HG03558 (cell line): ENCODE data around the gene BAD.
"Not testable (repeated sequence)": the region's sequence is repeated elsewhere in the genome, so short reads cannot be mapped to it uniquely, and the experiment has no call there.

Experiments
- ATAC-seq: cut with Tn5 transposase; IDR thresholded peaks from one replicate; pipeline ENCODE4 v1.9.1; 2021; ENCODE audit warnings: moderate number of reproducible peaks; ENCODE audit not compliant: unreplicated experiment; ENCODE audit errors: extremely low read depth

Gene BAD

DNA sequence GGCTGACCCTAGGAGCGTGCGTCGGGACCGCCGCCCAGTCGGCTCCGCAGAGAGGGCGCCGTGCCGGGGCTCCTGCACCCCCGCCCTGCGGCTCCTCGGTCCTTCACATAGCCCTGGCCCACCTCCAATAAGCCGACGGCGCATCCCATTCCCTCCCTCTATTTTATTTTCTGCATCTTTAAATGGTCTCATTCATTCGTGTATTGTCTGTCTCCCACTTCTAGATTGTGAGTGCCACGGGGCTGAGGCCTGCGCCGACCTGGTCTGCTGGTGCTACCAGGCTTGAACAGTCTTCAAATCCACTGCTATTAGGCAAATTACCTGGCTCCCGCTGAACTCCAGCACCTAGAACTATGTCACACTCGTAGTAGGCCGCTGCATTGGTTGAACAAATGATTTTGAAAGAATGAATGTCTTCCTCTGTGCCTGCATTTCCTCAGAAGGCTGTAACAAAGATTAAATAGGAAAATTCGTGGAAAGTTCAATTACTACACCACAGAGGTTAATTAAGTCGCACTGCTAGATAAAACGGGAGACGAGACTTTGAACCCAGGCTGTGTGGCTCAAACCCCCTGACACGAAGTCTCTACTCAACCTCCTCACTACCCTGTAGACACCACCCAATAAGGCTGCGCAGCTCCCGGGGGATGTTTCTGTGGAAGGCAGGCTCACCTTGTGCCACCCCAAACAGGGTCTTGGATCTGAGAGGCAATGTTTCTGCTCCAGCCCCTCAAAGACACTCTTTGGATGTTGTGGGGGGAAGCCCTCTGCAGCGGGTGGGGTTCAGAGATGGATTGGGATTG, 36.5 kb downstream of the BAD start:
- no peak for ATAC-seq

DNA sequence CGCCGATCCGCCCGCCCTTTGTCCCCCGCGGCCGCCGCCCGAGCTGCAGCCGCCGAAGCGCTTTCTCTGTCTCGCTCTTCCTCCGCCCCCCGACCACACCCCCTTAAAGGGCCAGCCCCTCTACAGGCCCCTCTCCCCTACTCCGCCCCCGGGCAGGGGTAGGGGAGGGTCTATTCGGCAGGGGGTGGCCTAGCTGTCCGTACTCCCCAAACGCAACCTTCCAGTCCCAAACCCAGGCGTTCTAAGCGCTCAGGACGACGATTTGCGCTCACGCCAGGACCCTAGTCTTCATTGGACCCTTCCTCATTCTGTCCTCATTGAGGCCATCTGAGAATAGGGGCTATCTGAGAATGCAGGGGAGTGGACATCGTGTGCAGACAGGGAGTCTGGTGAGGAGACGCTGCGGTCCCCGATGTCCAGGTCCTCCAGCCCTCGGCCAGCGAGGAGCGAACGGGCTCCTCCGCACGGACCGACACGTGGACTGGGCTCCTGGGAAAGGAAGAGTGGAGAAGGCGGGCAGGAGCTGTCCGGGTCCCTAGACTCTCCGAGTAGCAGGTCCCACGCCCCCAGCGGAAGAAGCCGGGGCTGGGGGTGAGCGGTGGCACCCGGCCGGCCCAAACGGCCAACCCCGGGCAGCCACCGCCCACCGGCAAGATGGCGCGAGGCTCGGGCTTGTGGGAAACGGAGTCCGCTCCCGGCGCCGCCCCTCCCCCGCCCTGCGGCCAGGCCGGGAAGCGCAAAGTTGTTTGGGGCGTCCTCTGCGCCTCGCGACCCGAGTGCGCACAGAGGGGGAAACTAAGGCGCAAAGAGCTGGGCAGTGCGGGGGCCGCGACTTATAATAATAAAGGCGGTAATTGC, 37.4 kb downstream of the BAD start, which contains the start of gene PPP1R14B:
Gene PPP1R14B, minus strand, starts transcription at position 73 of the 858 bp plus-strand sequence. CDS start 270 bp downstream, outside the sequence.
- no peak for ATAC-seq

DNA sequence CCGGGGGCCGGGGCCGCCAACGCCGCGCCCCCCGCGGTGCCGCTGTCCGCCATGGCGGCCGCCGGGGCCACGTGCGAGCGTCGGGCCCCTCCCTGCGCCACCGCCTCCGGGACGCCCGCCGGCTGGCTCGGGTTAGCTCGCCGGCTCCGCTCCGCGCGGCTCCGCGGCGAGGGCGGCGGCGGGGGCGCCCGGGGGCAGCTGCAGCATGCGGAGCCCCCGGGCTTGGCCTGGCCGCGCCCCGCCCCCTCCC, 37.9 kb downstream of the BAD start:
- not testable (repeated sequence) for ATAC-seq

DNA sequence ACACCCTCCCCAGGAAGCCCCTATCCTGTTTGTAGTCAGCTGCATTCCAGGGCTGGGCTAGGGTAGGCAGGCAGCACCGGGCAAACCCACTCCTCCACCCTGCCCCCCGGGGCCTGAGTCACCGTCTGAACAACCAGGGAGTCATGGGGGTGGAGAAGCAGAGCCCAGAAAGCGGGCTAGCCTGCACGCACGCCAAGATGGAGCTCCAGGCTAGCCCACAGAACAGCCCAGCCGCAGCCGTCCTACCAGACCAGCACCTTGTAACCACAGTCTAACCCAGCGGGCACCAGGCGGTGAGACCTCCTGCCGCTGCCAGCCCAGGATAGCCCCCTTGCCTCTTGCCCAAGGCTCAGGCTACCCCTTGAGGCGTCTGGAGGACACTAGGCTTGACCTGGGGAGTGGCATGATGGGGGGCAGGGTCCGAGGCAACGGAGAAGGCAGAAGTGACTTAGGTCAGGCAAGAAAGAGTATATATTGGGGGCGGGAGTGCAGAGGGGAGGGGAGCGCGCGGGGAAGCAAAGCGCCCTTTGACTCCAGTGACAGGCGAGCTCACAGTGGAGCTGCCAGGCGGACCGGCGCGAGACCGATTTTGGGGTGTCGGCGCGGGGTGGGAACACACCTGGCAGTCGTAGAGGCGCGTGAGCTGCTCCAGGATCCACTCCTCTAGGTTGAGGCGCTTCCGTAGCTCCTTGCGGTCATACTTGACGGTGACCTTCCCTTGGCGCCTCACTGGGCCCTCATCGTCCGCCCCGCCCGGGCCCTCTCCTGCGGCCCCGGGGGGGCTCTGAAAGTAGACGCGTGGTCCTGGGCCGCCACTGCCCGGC, 38.5 kb downstream of the BAD start:
- no peak for ATAC-seq

DNA sequence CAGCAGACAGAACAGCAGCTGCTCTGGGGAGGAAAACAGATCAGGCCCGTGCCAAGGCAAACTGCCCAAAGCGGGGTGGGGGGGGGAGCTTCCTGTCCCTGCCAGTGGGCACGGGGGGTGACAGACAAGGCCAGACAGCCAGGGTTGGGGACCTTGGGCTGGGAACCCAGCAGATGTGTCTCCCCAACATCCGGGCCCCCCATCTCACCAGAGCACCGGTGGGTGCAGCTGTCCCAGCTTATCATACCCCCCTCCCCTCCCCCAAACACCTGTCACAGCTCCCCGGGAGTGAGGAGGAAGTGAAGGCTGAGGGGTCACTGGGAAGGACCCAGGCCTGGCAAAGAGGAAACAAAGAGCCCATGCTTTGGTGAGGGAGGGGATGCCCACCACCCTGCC, 39.1 kb downstream of the BAD start:
- ATAC-seq, result no peak

DNA sequence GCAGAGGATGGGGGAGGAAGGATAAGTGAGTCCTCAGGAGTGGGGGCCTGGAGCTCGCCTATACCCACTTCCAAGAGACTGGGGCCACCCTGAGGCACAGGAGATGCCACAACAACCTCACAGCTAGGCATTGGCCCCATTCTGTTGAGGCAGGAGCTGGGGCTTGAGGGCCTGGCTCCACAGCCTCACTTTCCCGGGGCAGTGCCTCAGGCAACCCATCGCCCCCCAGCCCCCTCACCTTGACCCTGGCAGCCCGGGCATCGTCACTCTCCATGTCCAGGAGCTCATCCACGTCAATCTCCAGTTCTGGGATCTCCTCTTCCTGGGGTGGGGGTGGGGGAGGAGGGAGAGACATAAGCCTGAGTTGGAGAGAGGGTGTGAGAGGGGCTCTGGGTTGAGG, 39.5 kb downstream of the BAD start:
- ATAC-seq, result no peak

DNA sequence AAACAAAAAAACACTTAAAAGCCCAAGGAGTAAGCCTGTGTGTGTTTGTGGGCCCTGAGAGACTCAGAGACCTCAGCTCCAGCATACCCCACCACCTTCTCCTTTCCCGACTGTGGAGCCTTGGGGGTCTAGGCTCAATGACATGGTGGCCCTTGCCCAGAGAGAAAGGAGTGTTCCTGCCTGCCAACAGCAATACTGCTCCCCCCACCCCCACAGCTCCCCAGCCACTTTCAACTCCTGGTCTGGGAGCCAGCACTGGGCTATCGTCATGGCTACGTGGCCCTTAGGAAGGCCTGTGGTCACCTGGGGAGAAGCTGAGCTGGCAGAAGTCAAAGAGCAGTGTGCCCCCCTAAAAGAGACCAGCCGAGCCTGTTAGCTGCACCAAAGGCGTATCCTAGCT, 40.4 kb downstream of the BAD start:
- ATAC-seq, result no peak

DNA sequence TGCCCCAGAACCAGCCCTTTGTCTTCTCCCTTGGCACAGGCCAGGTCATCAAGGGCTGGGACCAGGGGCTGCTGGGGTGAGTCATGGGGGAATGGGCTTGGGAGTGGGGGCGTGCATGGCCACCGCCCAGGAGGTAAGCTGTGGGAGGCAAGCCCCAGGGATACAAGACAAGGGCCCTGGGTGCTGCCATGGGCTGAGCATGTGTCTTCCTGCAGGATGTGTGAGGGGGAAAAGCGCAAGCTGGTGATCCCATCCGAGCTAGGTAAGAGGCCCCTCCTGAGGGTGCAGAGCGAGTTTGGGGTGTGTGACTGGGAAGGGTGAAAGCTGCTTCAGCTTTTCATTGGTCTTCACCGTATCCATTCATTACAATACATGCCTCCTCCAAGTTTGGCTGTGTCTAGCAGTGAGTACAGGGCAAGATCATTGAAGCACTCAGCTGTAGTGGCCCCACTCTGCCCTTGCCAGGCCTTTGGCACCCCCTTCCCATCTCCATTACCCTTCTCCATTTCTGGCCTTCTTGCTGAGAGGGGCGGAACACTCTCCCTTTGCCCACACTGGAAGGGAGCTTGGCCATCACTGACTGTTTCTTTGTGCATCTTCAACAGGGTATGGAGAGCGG, 41.1 kb downstream of the BAD start:
- ATAC-seq, result no peak

DNA sequence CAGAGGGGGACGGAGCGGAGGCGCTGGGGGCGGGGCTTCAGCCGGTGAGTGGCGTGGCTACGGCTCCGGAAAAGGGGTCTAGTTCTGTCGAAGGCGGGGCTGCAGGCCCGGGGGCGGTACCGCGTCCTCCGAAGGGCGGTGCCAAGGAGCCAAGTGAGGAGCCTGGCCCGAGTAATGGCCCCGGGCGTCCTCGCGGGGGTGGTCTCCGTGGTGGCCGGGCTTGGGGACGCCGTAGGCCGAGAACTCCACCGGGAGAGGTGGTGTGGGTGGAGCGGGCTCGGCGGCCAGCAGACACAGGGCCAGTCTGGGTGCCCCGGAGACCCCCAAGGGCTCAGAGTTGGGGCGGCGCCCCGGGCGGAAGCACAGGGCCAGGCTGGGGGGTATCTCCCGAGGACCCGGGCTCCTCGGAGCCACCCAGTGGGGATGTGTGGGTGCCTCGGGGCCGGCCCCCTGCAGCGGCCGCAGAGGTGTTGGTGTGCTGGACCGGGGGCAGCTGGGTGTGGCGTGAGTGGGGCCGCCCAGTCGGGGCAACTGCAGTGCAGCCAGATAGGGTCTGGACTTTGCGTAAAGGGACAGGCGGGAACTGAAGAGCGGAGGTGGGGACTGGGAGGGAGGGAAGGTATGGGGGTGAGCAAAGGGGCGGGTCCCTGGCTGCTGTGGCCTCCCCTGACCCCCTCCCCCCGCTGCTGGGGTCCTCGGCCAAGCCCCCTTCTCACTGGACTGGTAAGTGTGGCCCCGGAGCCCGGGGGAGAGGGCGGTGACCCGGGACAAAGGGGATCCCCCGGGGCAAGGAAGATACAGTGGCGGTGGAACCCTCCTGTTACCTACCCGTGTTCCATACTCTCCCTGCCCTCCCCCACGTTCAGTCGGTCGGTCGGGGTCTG, 42.7 kb downstream of the BAD start:
- no peak for ATAC-seq

DNA sequence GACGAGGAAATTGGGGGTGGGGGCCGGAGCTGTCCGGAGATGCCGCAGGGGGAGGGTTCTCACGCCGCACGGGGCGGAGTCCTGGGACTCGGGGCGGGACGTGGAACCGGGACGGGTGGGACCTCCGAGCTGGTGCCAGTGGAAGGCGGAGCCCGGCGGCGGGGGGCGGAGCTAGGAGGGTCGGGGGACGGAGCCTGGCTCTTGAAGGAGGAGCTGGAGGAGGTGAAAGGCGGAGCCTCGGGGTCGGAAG, 43.3 kb downstream of the BAD start:
- ATAC-seq, result peak; percentile 34

DNA sequence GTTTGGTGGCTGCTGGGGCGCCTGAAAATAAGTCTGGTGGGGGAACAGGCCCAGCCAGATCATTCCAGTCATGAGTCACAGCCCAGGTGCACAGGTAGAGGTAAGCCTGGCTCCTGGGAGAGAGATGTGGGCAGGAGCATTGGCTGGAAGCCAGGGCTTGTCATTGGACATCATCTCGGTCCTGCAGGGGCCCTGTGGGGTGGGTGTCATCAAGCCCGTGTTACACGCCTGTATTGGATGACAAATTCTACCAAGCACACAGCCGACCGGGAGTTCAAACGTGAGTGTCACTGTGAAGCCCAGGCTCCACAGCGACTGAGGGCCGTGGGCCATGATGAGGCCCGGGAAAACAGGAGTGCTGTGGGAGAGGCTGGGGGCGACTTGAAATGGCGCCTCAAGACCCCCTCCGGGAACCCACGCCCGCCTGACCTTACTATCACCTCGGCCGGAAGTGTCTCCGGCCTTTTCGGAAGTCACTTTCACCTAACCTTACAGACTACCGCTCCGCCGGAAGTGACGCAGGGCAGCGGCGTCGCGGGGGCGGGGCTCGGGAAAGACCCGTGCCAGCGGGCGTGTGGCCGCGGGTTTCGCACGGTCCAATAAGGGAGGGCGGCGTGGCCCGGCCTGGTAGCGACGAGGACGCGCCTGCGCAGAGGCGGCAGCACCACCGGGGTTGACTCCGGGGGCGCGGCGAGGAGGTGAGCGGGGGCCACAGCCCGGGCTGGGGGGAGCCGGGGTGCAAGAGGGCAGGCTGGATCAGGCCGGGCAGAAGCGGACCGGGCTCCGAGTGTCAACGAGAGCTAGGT, 43.8 kb downstream of the BAD start, which contains the start of gene FKBP2:
Gene FKBP2, plus strand, starts transcription at position 661 of the 806 bp plus-strand sequence. CDS start 1,293 bp downstream, outside the sequence.
- peak; percentile 28 for ATAC-seq

DNA sequence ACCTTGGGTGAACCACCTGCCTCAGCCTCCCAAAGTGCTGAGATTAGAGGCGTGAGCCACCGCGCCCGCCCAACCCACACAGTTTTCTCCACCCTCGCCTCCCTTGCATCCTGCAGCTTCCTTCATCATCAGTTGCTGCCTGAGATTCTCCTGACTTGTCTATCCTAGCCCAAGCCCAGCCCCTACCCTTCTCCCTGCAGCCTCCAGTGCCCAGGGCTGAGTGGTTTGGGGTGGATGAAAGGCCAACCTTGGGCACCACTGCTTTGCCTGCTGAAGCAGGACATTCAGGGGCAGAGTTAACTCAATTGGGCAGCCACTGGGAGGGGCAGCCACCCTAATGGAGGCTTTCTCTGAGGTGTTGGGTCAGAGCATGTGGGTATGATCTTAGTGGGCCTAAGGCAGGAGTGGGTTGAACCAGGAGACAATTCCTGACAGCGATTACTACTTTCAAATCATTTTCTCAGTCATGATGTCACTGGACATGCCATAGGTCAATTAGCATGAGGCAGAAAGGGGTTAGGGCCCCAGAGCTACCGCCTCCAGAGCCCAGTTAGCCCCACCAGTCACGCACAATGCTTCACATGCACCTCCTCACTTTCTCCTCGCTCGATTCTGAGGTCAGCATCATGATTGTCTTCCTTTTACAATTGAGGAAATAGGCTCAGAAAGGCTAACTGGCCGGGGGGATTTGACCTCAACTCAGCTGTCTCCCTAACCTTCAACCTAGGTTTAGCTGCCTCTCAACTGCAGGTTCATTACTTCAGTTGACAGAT, 44.6 kb downstream of the BAD start:
- no peak for ATAC-seq

DNA sequence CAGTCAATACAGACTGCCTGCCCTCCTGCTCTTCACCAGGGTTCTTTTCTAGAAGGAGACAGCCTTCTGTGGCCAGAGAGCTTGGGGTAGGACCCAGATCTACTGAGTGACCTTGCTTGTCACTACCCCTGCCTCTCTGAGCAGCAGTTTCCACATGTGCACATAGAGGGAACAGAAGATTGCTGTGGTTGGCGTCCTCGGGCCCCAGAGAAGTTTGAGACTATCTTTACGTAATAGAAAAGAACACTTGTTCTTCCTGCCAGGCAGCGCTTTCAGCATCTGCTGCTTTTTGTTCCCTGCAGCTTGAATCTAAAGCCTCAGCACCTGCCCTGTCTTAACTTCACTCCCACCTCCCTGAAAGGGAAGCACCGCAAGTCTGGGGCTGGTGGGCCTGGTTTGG, 45.5 kb downstream of the BAD start:
- ATAC-seq, result no peak

DNA sequence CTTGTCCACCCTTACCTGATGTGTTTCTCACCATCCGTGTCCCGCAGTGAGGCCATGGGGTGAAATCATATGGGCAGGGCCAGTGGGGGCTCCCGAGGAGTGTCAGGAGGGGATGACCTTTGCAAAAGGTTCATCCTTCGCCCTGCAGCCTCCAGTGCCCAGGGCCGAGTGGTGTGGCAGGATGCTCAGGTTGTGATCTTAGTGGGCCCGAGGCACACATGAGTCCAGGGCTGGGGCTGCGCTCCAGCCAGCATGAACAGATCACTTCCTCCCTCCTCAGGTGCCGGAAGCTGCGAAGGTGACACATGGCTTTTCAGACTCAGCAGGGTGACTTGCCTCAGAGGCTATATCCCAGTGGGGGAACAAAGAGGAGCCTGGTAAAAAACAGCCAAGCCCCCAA, 46.4 kb downstream of the BAD start:
- ATAC-seq, result no peak

DNA sequence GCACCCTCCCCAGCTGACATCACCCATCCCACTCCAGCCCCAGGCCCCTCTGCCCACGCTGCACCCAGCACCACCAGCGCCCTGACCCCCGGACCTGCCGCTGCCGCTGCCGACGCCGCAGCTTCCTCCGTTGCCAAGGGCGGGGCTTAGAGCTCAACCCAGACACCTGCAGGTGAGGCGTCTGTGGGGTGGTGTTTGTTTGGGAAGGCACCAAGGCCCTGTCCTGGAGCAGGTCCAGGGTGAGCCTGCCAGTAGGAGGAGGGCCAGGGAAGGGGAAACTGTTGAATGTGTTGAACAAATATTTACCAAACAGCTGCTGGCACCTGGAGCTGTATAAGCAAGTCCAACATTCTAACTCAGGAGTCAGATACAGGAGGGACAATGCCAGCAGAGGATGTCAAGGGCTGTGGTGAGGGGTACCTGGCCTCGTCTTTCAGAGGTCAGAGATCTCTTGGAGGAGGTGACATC, 46.9 kb downstream of the BAD start:
- no peak for ATAC-seq

DNA sequence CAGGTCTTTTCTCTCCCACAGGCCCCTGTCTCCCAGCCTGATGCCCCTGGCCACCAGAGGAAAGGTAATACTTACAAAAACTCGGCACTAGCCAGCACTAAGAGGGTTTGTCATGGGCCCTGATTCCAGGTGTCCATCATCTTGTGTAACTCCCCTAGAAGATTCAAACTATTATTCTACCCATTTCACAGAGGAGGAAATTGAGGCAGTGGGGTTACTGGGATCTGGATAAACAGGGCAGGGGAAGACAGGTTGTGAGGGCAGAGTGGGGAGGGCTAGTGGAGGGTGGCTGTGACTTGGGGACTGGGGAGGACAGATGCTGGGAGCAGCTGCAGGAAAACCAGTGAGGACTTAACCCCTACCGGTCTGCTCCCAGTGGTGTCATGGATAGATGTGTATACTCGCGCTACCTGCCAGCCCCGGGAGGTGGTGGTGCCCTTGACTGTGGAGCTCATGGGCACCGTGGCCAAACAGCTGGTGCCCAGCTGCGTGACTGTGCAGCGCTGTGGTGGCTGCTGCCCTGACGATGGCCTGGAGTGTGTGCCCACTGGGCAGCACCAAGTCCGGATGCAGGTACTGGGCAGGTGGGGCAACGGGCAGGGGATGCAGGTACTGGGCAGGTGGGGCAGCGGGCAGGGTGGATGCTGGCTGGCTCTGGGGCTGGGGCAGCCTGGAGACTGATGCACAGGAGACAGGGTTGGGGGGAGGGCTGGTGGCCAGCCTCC, 48.9 kb downstream of the BAD start:
- no peak for ATAC-seq

DNA sequence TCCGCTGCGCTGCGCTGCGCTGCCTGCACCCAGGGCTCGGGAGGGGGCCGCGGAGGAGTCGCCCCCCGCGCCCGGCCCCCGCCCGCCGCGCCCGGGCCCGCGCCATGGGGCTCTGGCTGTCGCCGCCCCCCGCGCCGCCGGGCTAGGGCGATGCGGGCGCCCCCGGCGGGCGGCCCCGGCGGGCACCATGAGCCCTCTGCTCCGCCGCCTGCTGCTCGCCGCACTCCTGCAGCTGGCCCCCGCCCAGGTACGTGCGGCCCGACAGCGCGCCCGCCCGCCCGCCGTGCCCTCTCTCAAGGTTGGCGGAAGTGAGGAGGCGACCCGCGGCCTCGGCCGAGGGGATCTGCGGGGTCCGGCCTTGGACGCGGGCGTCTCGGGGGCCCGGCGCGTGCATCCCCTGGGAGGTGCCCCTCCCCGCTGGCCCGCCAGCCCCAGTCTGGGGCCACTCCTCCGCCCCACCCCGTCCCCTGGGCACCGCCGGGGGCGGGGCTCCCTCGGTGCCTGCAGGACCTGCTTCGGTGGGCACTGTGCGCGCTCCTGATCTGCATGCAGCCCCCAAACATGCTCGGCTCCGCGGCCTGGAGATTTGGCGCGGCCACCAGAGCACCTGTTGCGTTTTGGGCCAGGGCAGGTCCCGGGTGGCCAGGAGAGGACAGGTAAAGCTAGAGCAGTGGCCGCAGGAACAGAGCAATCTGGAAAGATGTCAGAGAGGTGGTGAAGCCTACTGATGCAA, 49.7 kb downstream of the BAD start:
- ATAC-seq, result no peak
